Measurements from ENCODE around the gene SLA2. TPM values are rescaled to one million over a fixed set of nuclear protein-coding genes. Genes with fewer than 3 reads are reported as not detected.
"Not testable (repeated sequence)": the region's sequence is repeated elsewhere in the genome, so short reads cannot be mapped to it uniquely, and the experiment has no call there.

SLA2 gene
- total RNA-seq, 2 donors from 2014 or later, result 0.89 to 1.3 TPM

GRCh38 chr20:36647196-36648121 lies 1.5 kb upstream of the SLA2 start:
- intact Hi-C loops (cut with DNase I, micrococcal nuclease), result no loop called here
- no peak for DNase-seq

GRCh38 chr20:36646678-36647077 lies 682 bp upstream of the SLA2 start:
- no peak for DNase-seq
- ATAC-seq, result no peak
- intact Hi-C loops (cut with DNase I, micrococcal nuclease), result no loop called here

More at GRCh38 chr20:36647196-36648121, 1.5 kb upstream of the SLA2 start:
- no peak for ATAC-seq

GRCh38 chr20:36645353-36645752 lies 643 bp downstream of the SLA2 start:
- no peak for ATAC-seq
- intact Hi-C loops (cut with DNase I, micrococcal nuclease), result no loop called here
- no peak for DNase-seq

GRCh38 chr20:36644706-36645095 lies 1.3 kb downstream of the SLA2 start:
- intact Hi-C loops (cut with DNase I, micrococcal nuclease), result no loop called here
- DNase-seq, result no peak
- no peak for ATAC-seq

GRCh38 chr20:36644032-36644705 lies 1.8 kb downstream of the SLA2 start:
- ATAC-seq (peak; percentile 43), DNase-seq (peak; percentile 29 to 31)
- intact Hi-C loops (cut with DNase I, micrococcal nuclease), result no loop called here

- intact Hi-C loops (cut with DNase I, micrococcal nuclease), result no loop called here
- DNase-seq, result no peak
- ATAC-seq, result no peak
These were observed 3.9 kb downstream of the SLA2 start for GRCh38 chr20:36642136-36642535.

GRCh38 chr20:36641506-36641843 lies 4.5 kb downstream of the SLA2 start:
- ATAC-seq, result no peak
- no peak for DNase-seq
- intact Hi-C loops (cut with DNase I, micrococcal nuclease), result no loop called here

GRCh38 chr20:36638876-36639400 lies 7.1 kb downstream of the SLA2 start:
- DNase-seq; ATAC-seq; intact Hi-C loops (cut with DNase I, micrococcal nuclease): not testable (repeated sequence)

- intact Hi-C loops (cut with DNase I, micrococcal nuclease), result no loop called here
- ATAC-seq (no peak), DNase-seq (no peak)
These were observed 11.7 kb downstream of the SLA2 start for GRCh38 chr20:36634342-36634741.

GRCh38 chr20:36633285-36633772 lies 12.7 kb downstream of the SLA2 start:
- no peak for ATAC-seq
- DNase-seq, result no peak
- intact Hi-C loops (cut with DNase I, micrococcal nuclease), result no loop called here

- DNase-seq (no peak), ATAC-seq (no peak)
- intact Hi-C loops (cut with DNase I, micrococcal nuclease), result no loop called here
These were observed 13.3 kb downstream of the SLA2 start for GRCh38 chr20:36632487-36633284.

- intact Hi-C loops (cut with DNase I, micrococcal nuclease), result no loop called here
- no peak for DNase-seq
- ATAC-seq, result no peak
These were observed 13.9 kb downstream of the SLA2 start for GRCh38 chr20:36632147-36632486.

- intact Hi-C loops (cut with DNase I, micrococcal nuclease), result no loop called here
- no peak for DNase-seq
- ATAC-seq, result no peak
These were observed 14.3 kb downstream of the SLA2 start for GRCh38 chr20:36631646-36632045.

GRCh38 chr20:36629719-36630681 lies 16.0 kb downstream of the SLA2 start:
- ATAC-seq, result peak; percentile 36

GRCh38 chr20:36628076-36628475 lies 17.9 kb downstream of the SLA2 start:
- intact Hi-C loops (cut with DNase I, micrococcal nuclease), result no loop called here
- ATAC-seq (no peak), DNase-seq (no peak)

More at GRCh38 chr20:36629719-36630681, 16.0 kb downstream of the SLA2 start:
- DNase-seq, result peak in 1 of 2 donors; percentile 33
- intact Hi-C loops (cut with DNase I, micrococcal nuclease), result no loop called here

- intact Hi-C loops (cut with DNase I, micrococcal nuclease), result no loop called here
- DNase-seq (no peak), ATAC-seq (no peak)
These were observed 21.1 kb downstream of the SLA2 start for GRCh38 chr20:36624944-36625324.

- intact Hi-C loops (cut with DNase I, micrococcal nuclease), result no loop called here
- ATAC-seq (peak; percentile 99), DNase-seq (peak; percentile 55 to 77)
These were observed 21.7 kb downstream of the SLA2 start for GRCh38 chr20:36624068-36624943.

All from left colon (tissue), 2 donors.